ENCODE measurements around the gene ZNF212.
"Not testable (repeated sequence)": the region's sequence is repeated elsewhere in the genome, so short reads cannot be mapped to it uniquely, and the experiment has no call there.

DNA sequence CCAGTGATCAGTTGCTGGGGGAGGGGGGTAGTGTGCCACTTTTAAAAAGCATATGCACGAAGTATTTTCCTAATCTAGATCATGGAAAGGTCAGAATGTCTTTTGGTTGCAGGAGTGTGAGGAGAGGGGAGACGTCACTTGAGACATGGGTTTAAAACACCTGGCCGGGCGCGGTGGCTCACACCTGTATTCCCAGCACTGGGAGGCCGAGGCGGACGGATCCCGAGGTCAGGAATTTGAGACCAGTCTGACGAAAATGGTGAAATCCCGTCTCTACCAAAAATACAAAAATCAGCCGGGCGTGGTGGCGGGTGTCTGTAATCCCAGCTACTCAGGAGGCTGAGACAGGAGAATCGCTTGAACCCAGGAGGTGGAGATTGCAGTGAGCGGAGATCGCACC lies 13.1 kb upstream of the ZNF212 start:
- not testable (repeated sequence) for TF ChIP-seq POLR2A (IDR thresholded peaks at IDR 0.05; ENCODE audit: low read length); GATA1 (IDR thresholded peaks at IDR 0.05; ENCODE audit: low read depth, low read length)
